Common myeloid progenitor, CD34-positive (primary cell): ENCODE data around the gene ADAM12.
A peak's percentile ranks its signal among the peaks of the same experiment; 100 is the strongest.

ENCODE experiments used
- CTCF ChIA-PET: fragments of 350-600 bp; sonication (Branson Sonifier 250); formaldehyde crosslinking; loops from one replicate; lab custom pipeline; 2021; ENCODE audit warnings: antibody characterized with exemption; lab: Charles Lee
- POLR2A ChIA-PET: fragments of 350-600 bp; sonication (Branson Sonifier 250); formaldehyde crosslinking; loops from one replicate; lab custom pipeline; 2021; ENCODE audit warnings: antibody characterized with exemption; lab: Charles Lee
- DNase-seq, 3 donors: peaks; one replicate each; pipeline versions ENCODE4 v3.0.0 to v3.0.0-alpha.2; 2013
- H3K27ac ChIP-seq, 2 experiments: 1 replicate in 1 of 2; 2 replicates in 1 of 2; pipeline ENCODE4 v1.7.0; 2013; ENCODE audit warnings: inconsistent platforms in 2 of 2, low read length in 2 of 2, mild to moderate bottlenecking in 2 of 2, low read depth in 1 of 2, moderate library complexity in 1 of 2; ENCODE audit not compliant: severe bottlenecking in 2 of 2, insufficient read depth in 1 of 2, poor library complexity in 1 of 2
- H3K27me3 ChIP-seq, 5 experiments: replicated peaks in 2 of 5; 1 replicate in 3 of 5; 2 replicates in 2 of 5; pipeline versions ENCODE4 v1.6.1 to v1.7.0; 2013; ENCODE audit warnings: low read length in 4 of 5, mild to moderate bottlenecking in 2 of 5, moderate library complexity in 2 of 5, inconsistent platforms in 1 of 5; ENCODE audit not compliant: insufficient read depth in 5 of 5, control insufficient read depth in 4 of 5
- H3K36me3 ChIP-seq, 4 experiments: 1 replicate in 2 of 4; 2 replicates in 2 of 4; pipeline versions ENCODE4 v1.6.1 to v1.7.0; 2013; ENCODE audit warnings: low read length in 3 of 4, control low read depth in 1 of 4, mild to moderate bottlenecking in 1 of 4; ENCODE audit not compliant: control insufficient read depth in 4 of 4, insufficient read depth in 4 of 4
- H3K4me1 ChIP-seq, 4 experiments: 1 replicate in 3 of 4; 2 replicates in 1 of 4; pipeline versions ENCODE4 v1.6.1 to v1.7.1; 2013; ENCODE audit warnings: low read length in 3 of 4, mild to moderate bottlenecking in 3 of 4, control low read depth in 1 of 4, inconsistent platforms in 1 of 4, moderate library complexity in 1 of 4; ENCODE audit not compliant: control insufficient read depth in 4 of 4, insufficient read depth in 4 of 4; ENCODE audit errors: control extremely low read depth in 1 of 4
- H3K4me3 ChIP-seq, 7 experiments: 1 replicate in 4 of 7; 2 replicates in 3 of 7; pipeline versions ENCODE4 v1.5.1 to v1.7.0; 2013; ENCODE audit warnings: mild to moderate bottlenecking in 7 of 7, low read length in 6 of 7, moderate library complexity in 6 of 7, inconsistent platforms in 2 of 7, low read depth in 2 of 7, control low read depth in 1 of 7; ENCODE audit not compliant: insufficient read depth in 4 of 7, control insufficient read depth in 1 of 7; ENCODE audit errors: extremely low read depth in 1 of 7
- H3K9me3 ChIP-seq, 5 experiments: 1 replicate in 4 of 5; 2 replicates in 1 of 5; pipeline versions ENCODE4 v1.6.1 to v1.7.1; 2013; ENCODE audit warnings: low read length in 4 of 5, mild to moderate bottlenecking in 2 of 5, inconsistent platforms in 1 of 5, low read depth in 1 of 5, moderate library complexity in 1 of 5; ENCODE audit not compliant: control insufficient read depth in 4 of 5, insufficient read depth in 2 of 5; ENCODE audit errors: control extremely low read depth in 1 of 5
- WGBS: methylation state at CpG from one replicate; pipeline ENCODE4 v1.1.5; 2013; ENCODE audit not compliant: insufficient coverage; 5-methylcytosine and 5-hydroxymethylcytosine counted together

The ADAM12 gene

GRCh38 chr10:126402721-126403695 lies 14.7 kb upstream of the ADAM12 start:
- H3K9me3 ChIP-seq: no peaks in the 10 kb centered on the region
- H3K27ac ChIP-seq: no peak overlapping the region
- no peaks in the 10 kb centered on the region for H3K4me1 ChIP-seq
- DNase-seq: peak; percentile 12 to 55 (median 18)
- CTCF ChIA-PET: interaction anchor here (0.6 to 1.1 kb wide), 2 partner anchors 12 to 21 kb away, joined by 3 read pairs; no protein-coding TSS in a partner anchor
- H3K36me3 ChIP-seq: no peaks in the 10 kb centered on the region
- WGBS: 65% methylated on average over 6 of the region's 7 CpGs
- no peak overlapping the region for H3K4me3 ChIP-seq
- peaks cover 0 to 25% (median 5%) of the 10 kb centered on the region in 5 experiments for H3K27me3 ChIP-seq
- POLR2A ChIA-PET: no interaction called here

GRCh38 chr10:126400641-126401040 lies 12.4 kb upstream of the ADAM12 start:
- POLR2A ChIA-PET: no interaction called here

DNA sequence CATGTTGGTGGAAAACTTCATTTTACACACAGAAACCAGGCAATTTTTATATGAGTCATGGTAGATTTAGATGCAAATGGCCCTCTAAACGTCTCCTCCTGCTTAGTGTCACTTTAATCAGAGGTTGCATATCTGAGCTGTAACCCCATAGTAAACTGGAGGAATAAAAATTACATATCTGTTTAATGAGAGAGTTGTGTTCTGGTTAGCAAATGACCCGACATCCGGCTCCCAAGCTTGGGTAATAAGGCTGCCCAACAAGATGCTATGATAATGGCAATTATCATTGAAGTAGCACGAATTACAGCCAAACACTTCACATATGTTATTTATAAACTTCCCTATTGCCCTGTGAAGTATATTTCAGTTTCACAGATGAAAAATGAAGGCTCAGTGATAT lies 10.6 kb upstream of the ADAM12 start:
- POLR2A ChIA-PET: no interaction called here
- Histone ChIP-seq H3K4me3 (no peak overlapping the region), H3K27ac (no peak overlapping the region), H3K36me3 (no peaks in the 10 kb centered on the region), H3K27me3 (peaks cover 0 to 19% (median 3%) of the 10 kb centered on the region in 5 experiments), H3K9me3 (peaks cover 0 to 2% (median 0%) of the 10 kb centered on the region in 5 experiments), H3K4me1 (no peaks in the 10 kb centered on the region)
- CTCF ChIA-PET: no interaction called here
- WGBS: 80% methylated on average over 1 of the region's 4 CpGs
- no peak for DNase-seq

More at GRCh38 chr10:126400641-126401040, 12.4 kb upstream of the ADAM12 start:
- peaks cover 0 to 20% (median 3%) of the 10 kb centered on the region in 5 experiments for H3K27me3 ChIP-seq
- DNase-seq: no peak
- WGBS: 80% methylated on average over 1 of the region's 4 CpGs
- peaks cover 0 to 2% (median 0%) of the 10 kb centered on the region in 5 experiments for H3K9me3 ChIP-seq
- CTCF ChIA-PET: no interaction called here
- no peak overlapping the region for H3K4me3 ChIP-seq
- no peak overlapping the region for H3K27ac ChIP-seq
- H3K36me3 ChIP-seq: no peaks in the 10 kb centered on the region
- no peaks in the 10 kb centered on the region for H3K4me1 ChIP-seq

- peaks cover 0 to 18% (median 5%) of the 10 kb centered on the region in 5 experiments for H3K27me3 ChIP-seq
- POLR2A ChIA-PET: no interaction called here
Measured at GRCh38 chr10:126398383-126398743, 10.1 kb upstream of the ADAM12 start.

GRCh38 chr10:126397640-126398382 lies 9.5 kb upstream of the ADAM12 start:
- Histone ChIP-seq H3K27ac (no peak overlapping the region), H3K36me3 (no peaks in the 10 kb centered on the region), H3K27me3 (peaks cover 0 to 18% (median 5%) of the 10 kb centered on the region in 5 experiments), H3K4me1 (no peaks in the 10 kb centered on the region), H3K9me3 (peaks cover 0 to 2% (median 0%) of the 10 kb centered on the region in 5 experiments), H3K4me3 (no peak overlapping the region)
- no peak for DNase-seq
- 65% methylated on average over 2 of the region's 4 CpGs for WGBS
- POLR2A ChIA-PET: no interaction called here
- CTCF ChIA-PET: no interaction called here

More at GRCh38 chr10:126398383-126398743, 10.1 kb upstream of the ADAM12 start:
- Histone ChIP-seq H3K4me1 (no peaks in the 10 kb centered on the region), H3K4me3 (no peak overlapping the region), H3K9me3 (peaks cover 0 to 2% (median 0%) of the 10 kb centered on the region in 5 experiments), H3K27ac (no peak overlapping the region), H3K36me3 (no peaks in the 10 kb centered on the region)
- CTCF ChIA-PET: no interaction called here
- 83% methylated on average over 1 of the region's 3 CpGs for WGBS
- DNase-seq: no peak

GRCh38 chr10:126397156-126397555 lies 8.9 kb upstream of the ADAM12 start:
- WGBS: 90% methylated on average over 2 of the region's 3 CpGs
- H3K27me3 ChIP-seq: peaks cover 0 to 15% (median 9%) of the 10 kb centered on the region in 5 experiments
- ChIA-PET CTCF (no interaction called here), POLR2A (no interaction called here)
- no peaks in the 10 kb centered on the region for H3K4me1 ChIP-seq
- H3K36me3 ChIP-seq: no peaks in the 10 kb centered on the region
- no peak overlapping the region for H3K4me3 ChIP-seq
- peaks cover 0 to 2% (median 0%) of the 10 kb centered on the region in 5 experiments for H3K9me3 ChIP-seq
- no peak for DNase-seq
- H3K27ac ChIP-seq: no peak overlapping the region
